ENCODE data around the gene SLC25A30.
"Not testable (repeated sequence)": the region's sequence is repeated elsewhere in the genome, so short reads cannot be mapped to it uniquely, and the experiment has no call there.

The SLC25A30 gene

GRCh38 chr13:45432737-45433380, 14.7 kb upstream of the SLC25A30 start:
- DNase-seq (ENCODE audit: low read depth): no peak

GRCh38 chr13:45426056-45426841, 8.1 kb upstream of the SLC25A30 start:
- DNase-seq (ENCODE audit: low read depth): not testable (repeated sequence)

DNA sequence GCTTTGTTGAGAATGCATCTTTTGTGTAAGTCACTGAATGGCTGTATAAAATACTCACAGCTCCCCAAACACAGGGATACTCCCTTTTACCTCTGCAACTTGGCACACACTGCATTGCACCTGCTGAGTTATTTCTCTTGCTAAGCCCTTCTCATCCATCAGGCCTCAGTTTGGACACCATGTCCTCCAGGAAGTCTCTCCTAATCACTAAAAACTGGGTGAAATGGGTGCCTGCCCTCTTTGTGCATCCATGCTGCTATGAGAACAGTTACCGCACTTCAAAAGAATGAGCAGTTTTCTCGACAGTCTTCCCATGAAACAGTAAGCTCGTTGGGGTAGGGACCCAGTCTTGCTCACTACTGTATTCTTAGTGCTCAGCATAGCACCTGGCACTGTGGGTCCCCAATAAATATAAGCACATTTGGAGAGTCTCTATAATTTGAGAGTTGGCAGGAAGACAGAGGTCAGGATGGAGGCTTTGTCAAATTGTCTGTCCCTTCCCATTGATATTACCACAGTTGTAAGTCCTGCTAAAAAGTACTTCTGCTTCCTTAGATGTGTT, 4.6 kb upstream of the SLC25A30 start:
- DNase-seq (ENCODE audit: low read depth): no peak

DNA sequence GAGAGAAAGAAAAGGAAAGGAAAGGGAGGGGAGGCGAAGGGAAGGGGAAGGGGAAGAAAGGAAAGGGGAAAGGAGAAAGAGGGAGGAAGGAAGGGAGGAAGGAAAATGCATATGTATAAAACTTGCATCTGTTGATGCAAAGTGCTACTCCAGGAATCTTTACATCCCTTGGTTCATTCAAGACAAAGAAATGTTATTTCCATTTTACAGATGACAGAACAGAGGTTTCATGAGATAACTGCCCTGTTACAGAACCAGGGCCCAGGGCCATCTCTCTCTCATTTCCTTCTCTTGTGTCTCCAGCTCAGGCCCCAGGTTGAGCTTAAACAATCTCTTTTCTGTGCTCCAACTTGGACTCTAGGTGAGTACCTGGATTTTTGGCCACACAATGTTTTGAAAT, 1.8 kb upstream of the SLC25A30 start:
- DNase-seq (ENCODE audit: low read depth): no peak

DNA sequence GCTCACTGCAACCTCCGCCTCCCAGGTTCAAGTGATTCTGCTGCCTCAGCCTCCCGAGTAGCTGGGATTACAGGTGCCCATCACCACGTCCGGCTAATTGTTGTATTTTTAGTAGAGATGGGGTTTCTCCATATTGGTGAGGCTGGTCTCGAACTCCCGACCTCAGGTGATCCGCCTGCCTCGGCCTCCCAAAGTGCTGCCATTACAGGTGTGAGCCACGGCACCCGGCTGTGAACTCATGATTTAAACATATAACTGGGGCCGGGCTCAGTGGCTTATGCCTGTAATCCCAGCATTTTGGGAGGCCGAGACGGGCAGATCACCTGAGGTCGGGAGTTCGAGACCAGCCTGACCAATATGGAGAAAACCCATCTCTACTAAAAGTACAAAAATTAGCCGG, 1.2 kb upstream of the SLC25A30 start:
- not testable (repeated sequence) for DNase-seq (ENCODE audit: low read depth)

DNA sequence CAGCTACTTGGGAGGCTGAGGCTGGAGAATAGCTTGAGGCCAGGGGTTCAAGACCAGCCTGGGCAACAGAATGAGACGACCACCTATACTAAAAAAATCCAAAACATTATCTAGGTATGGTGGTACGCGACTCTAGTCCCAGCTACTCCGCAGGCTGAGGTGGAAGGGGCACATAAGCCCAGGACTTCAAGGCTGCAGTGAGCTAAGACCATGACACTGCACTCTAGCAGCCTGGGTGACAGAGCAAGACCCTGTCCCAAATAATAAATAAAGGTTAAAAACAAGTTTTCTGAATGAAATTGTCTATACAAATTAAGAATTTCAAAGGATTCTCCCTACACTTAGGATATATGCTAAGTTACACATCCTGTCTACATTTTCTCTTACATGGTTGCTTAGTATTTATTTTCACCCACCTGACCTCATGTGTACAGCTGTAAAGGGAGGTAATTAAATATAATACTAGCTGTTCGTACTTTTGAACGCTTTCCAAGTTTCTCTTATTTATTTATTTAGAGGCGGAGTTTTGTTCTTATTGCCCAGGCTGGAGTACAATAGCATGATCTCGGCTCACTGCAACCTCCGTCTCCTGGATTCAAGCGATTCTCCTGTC, 1.6 kb downstream of the SLC25A30 start:
- no peak for DNase-seq (ENCODE audit: low read depth)

- no peak for DNase-seq (ENCODE audit: low read depth)
These were observed 3.1 kb downstream of the SLC25A30 start for GRCh38 chr13:45415112-45415511.

GRCh38 chr13:45413826-45414307, 4.3 kb downstream of the SLC25A30 start:
- DNase-seq (ENCODE audit: low read depth): no peak

GRCh38 chr13:45412274-45413049, 5.7 kb downstream of the SLC25A30 start:
- DNase-seq (ENCODE audit: low read depth): no peak

DNA sequence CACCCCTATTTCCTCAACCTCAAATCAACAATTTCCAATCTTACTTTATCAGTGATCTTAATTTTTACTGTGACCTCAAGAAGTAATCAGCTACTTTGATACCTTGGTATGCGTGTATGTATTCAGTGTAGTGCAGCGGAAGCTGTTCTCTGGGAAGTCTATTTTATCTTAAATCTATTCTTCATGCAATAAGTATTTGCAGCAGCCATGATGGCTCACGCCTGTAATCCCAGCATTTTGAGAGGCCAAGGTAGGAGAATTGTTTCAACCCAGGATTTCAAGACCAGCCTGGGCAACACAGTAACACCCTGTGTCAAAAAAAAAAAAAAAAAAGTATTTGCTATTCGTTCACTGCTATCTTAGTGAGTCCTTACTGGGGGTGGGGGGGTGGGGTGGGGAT, 6.5 kb downstream of the SLC25A30 start:
- no peak for DNase-seq (ENCODE audit: low read depth)

DNA sequence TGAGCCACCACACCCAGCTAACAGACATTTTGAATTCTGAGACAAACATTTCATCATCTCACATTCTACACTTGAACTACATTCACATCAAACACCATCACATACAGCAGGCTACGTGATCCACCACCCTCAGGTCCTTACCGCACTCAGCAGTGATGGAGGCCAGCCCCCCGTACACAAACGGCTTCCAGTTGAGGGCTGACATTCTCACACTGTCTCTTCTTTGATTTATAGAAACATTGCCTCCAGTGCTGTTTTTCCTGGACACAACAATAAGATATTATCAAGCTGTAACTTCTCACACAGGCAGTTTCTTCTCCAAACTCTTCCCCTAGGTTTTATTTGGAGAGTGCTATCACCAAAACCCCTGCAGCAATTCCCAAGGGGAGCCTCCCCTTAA, 7.0 kb downstream of the SLC25A30 start:
- no peak for DNase-seq (ENCODE audit: low read depth)

DNA sequence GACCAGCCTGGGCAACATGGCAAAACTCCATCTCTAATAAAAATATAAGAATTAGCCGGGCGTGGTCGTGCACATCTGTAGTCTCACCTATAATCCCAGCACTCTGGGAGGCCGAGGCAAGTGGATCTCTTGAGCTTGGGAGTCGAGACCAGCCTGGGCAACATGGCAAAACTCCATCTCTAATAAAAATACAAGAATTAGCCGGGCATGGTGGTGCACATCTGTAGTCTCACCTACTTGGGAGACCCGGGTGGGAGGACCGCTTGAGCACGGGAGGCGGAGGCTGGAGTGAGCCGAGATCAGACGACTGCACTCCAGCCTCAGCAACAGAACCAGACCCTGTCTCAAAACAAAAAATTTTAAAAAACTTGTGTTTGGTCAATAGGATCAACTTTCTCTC, 7.7 kb downstream of the SLC25A30 start:
- DNase-seq (ENCODE audit: low read depth): no peak

DNA sequence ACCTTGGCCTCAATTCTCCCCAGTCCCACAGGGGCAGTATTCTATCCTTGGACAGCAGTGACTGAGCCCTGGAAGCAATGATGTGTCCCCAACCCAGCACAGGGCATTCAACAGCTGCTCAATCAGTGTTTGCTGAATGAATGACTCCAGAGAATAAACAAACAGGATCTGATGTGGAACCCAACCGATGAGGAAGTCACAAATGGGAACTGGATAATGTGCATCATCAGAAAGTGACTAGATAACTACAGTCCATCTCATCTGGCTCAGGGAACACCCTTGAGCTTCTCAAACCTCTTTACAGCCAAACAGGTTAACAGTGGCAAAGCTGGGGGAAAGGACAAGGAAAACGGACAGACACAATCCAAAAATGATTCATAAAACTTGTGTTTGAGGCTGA, 8.2 kb downstream of the SLC25A30 start:
- no peak for DNase-seq (ENCODE audit: low read depth)

- no peak for DNase-seq (ENCODE audit: low read depth)
These were observed 11.8 kb downstream of the SLC25A30 start for GRCh38 chr13:45406421-45406820.

GRCh38 chr13:45403081-45403480, 15.1 kb downstream of the SLC25A30 start:
- DNase-seq (ENCODE audit: low read depth): no peak

- no peak for DNase-seq (ENCODE audit: low read depth)
These were observed 15.5 kb downstream of the SLC25A30 start for GRCh38 chr13:45402641-45403040.

DNA sequence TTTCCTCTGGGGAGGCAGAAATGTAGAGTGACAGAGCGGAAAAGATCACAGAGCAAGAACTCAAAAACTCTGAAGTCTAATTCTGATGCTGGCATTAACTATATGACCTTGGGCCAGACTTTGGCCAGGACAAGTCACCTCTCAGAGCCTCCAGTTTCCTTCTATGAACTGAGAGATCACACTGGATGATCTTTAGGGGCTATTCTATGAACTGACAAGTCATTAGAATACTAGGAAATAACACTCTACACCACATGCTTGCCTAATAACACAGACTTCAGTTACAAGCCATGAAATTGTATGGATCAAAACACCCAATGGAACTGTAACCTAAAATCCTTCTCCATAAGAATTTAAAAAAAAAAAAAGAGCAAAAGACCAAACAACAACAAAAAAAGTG, 16.9 kb downstream of the SLC25A30 start:
- no peak for DNase-seq (ENCODE audit: low read depth)

DNA sequence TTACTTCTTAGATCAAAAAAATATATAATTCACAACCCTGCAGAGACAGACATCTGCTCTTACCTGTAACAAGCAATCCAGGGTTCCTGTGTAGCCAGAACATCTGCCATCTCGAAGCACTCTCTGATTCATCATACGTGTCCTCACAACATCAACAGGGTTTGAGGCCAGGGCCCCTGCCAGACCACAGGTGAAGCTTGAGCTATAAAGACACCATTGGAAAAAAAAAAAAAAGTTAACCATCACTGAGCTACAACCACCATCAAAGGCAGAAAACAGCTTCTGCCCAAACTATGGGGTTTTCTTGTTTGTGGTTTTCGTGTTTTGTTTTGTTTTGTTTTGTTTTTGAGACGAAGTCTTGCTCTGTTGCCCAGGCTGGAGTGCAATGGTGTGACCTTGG, 19.3 kb downstream of the SLC25A30 start:
- no peak for DNase-seq (ENCODE audit: low read depth)

DNA sequence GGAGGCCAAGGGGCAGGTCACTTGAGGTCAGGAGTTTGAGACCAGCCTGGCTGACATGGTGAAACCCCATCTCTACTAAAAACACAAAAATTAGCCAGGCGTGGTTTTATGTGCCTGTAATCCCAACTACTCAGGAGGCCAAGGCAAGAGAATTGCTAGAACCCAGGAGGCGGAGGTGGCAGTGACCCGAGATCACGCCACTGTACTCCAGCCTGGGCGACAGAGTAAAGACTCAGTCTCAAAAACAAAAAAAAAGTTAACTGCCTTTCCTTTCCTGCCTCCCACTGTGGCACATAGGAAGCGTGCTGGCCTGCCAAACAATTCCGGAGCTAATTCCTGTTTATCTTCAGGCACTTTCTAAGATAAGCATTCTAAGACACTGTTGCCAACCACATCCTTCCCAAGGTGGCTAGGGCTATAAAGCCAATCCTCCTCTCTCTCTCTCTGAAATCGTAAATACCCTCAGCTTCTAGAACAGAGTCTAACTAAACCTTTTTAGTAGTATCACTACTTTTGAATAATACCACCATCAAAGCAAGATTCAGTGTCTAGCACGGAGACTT, 21.6 kb downstream of the SLC25A30 start:
- no peak for DNase-seq (ENCODE audit: low read depth)

DNA sequence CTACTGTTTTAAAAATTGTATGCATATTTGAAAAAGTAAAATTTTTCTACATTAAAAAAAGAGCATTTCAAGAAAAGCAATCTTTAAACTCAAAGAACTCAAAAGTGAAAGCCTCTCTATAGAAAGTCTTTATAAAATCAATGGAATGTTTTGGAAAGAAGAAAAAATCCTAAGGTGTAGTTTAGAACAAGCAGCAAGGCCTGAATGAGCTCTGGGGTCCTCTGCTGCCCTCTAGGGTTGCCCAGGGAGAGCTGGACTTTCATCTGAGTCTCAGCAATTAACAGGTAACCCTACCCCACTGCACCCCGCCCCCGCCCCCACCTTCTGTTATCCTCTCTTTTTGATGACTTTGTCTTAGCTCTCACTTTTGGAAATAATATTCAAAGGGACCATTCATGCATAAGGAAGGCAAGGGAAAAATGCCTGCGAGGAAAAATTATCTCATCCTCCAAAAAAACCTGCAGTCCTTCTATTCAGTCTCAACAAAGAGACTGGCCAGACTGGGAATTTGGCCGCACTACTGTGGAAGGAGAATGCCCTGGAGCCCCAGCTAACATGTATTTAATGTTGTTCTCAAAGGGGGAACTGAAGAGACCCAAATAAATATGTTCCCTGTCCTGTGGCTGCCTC, 24.1 kb downstream of the SLC25A30 start:
- no peak for DNase-seq (ENCODE audit: low read depth)

- no peak for DNase-seq (ENCODE audit: low read depth)
These were observed 25.4 kb downstream of the SLC25A30 start for GRCh38 chr13:45392811-45393210.

Data from GM04503 (cell line).